Adrenal gland (tissue), 12 donors: ENCODE measurements around the gene TMEM117. TPM values are rescaled to one million over a fixed set of nuclear protein-coding genes. Genes with fewer than 3 reads are reported as not detected.

Experiments
- DNase-seq, 7 donors: peaks; one replicate each; pipeline ENCODE4 v3.0.0-alpha.2; 2019 to 2020
- H3K27ac ChIP-seq, 5 donors: fragments of 200-600 bp; sonication (generic) in 4 of 5; 1 replicate in 3 of 5; 2 replicates in 2 of 5; pipeline versions ENCODE4 v1.5.1 to v1.8.0; 2016 to 2020; ENCODE audit warnings: mild to moderate bottlenecking in 1 of 5
- H3K27me3 ChIP-seq: fragments of 200-600 bp; 2 replicates; pipeline ENCODE4 v1.8.0; 2021
- H3K36me3 ChIP-seq, 2 donors: fragments of 200-600 bp; replicated peaks in 1 of 2; 1 replicate in 1 of 2; 2 replicates in 1 of 2; pipeline versions ENCODE4 v1.5.1 to v1.8.0; 2018 to 2022
- H3K4me1 ChIP-seq, 2 donors: fragments of 200-600 bp; replicated peaks in 1 of 2; 1 replicate in 1 of 2; 2 replicates in 1 of 2; pipeline versions ENCODE4 v1.5.1 to v1.8.0; 2018 to 2021
- H3K4me3 ChIP-seq, 4 donors: fragments of 200-600 bp; sonication (generic) in 3 of 4; one replicate each; pipeline ENCODE4 v1.5.1; 2016 to 2018
- H3K9me3 ChIP-seq, 3 donors: fragments of 200-600 bp; sonication (generic) in 1 of 3; replicated peaks in 1 of 3; 1 replicate in 2 of 3; 2 replicates in 1 of 3; pipeline versions ENCODE4 v1.5.1 to v1.8.0; 2016 to 2021
- POLR2A ChIP-seq, 2 donors: fragments of 450-650 bp; IDR thresholded peaks; one replicate each; pipeline ENCODE4 v1.6.1; 2017; ENCODE audit warnings: antibody characterized with exemption in 2 of 2, mild to moderate bottlenecking in 2 of 2, moderate library complexity in 1 of 2
- WGBS, 4 donors: extraction: QIAGEN DNeasy Blood & Tissue Kit in 2 of 4; methylation state at CpG; one replicate each; pipeline versions ENCODE4 v1.1.5 to v1.1.7; 2013 to 2017; 5-methylcytosine and 5-hydroxymethylcytosine counted together
- intact Hi-C, 2 donors: fragments of 100-400 bp; cut with DNase I; formaldehyde crosslinking; loops; one replicate each; pipeline versions ENCODE4 v1.14.1 to v1.15.0; 2022 to 2023
- polyA plus RNA-seq, 3 donors: library from polyadenylated mRNA; stranded (reverse); fragments of 200-250 nt in 2 of 3; fragments of 350-450 nt in 1 of 3; fragmentation: Illumina TruSeq in 1 of 3; extraction: RNeasy Lipid Tissue Mini Kit (QIAGEN cat#74804) in 1 of 3; gene quantifications; one replicate each; pipeline ENCODE4 v1.2.3, GENCODE V29; 2013 to 2014
- total RNA-seq, 9 donors: library from RNA; depleted of rRNA in 4 of 9; stranded (reverse); fragments of >200 nt in 4 of 9; fragments of 120-200 nt in 1 of 9; fragmentation: NEBNext Ultra II Directional in 1 of 9; extraction: Animal tissue kit (Norgen Biotek cat#: 25700) in 1 of 9; gene quantifications; one replicate each; pipeline versions ENCODE4 v1.1.0 to v1.2.4, GENCODE V29; 2013 to 2023
- TF ChIP-seq, protein P1 (sequence below), 6 experiments: fragments of 450-650 bp in 4 of 6; fragments of 200-600 bp in 2 of 6; sonication (generic) in 1 of 6; IDR thresholded peaks; 1 replicate in 5 of 6; 2 replicates in 1 of 6; pipeline versions ENCODE4 v1.5.1 to v1.8.0; 2016 to 2021; ENCODE audit warnings: antibody characterized with exemption in 6 of 6, mild to moderate bottlenecking in 2 of 6, moderate library complexity in 1 of 6
- donor health status: healthy with polysubstance abuse.
- donor health status: Bipolar disorder and iron deficiency.
- donor health status: DM: yes; HTN: yes; CAD: no.
- donor health status: DM: no; HTN: no; CAD: no.
- donor health status: DM: no; HTN: no; CAD: no.
- donor health status: DM: yes; HTN: yes; CAD: no.

Gene TMEM117
- total and polyA plus RNA-seq, 12 donors, result 1.9 to 38.5 (median 6.7) TPM

DNA sequence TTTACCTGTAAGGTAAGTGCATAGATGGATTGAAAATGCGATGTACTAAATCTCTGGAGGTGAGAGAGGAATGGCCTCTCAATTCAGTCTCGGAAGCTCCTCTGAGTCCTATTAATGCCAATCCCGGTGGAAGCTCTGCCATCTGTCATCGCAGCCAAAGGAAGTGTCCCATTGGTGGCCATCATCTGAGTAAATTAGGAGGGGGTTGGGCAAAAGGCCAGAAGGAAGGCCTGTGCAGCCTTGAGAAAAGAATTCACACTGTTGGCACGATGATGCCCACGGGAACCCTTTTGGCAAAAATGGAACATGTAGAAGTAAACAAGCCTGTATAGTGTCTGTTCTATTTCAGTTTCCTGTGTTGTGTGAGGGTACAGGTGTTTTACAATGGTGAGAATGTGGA, 545.5 kb downstream of the TMEM117 start:
- no peak overlapping the region for H3K27ac ChIP-seq
- no peak for DNase-seq
- no peaks in the 10 kb centered on the region for H3K27me3 ChIP-seq
- H3K36me3 ChIP-seq, result no peaks in the 10 kb centered on the region
- no peaks in the 10 kb centered on the region for H3K4me1 ChIP-seq
- intact Hi-C loops, result no loop called here
- TF ChIP-seq, protein P1, sequence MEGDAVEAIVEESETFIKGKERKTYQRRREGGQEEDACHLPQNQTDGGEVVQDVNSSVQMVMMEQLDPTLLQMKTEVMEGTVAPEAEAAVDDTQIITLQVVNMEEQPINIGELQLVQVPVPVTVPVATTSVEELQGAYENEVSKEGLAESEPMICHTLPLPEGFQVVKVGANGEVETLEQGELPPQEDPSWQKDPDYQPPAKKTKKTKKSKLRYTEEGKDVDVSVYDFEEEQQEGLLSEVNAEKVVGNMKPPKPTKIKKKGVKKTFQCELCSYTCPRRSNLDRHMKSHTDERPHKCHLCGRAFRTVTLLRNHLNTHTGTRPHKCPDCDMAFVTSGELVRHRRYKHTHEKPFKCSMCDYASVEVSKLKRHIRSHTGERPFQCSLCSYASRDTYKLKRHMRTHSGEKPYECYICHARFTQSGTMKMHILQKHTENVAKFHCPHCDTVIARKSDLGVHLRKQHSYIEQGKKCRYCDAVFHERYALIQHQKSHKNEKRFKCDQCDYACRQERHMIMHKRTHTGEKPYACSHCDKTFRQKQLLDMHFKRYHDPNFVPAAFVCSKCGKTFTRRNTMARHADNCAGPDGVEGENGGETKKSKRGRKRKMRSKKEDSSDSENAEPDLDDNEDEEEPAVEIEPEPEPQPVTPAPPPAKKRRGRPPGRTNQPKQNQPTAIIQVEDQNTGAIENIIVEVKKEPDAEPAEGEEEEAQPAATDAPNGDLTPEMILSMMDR (IDR thresholded peaks at IDR 0.05), result no peak
- TF ChIP-seq POLR2A (IDR thresholded peaks at IDR 0.05), result no peak
- no peak overlapping the region for H3K4me3 ChIP-seq
- 82 to 95% (median 85%) methylated on average over 6 of the region's 6 CpGs for WGBS, 4 donors
- H3K9me3 ChIP-seq, result no peaks in the 10 kb centered on the region

DNA sequence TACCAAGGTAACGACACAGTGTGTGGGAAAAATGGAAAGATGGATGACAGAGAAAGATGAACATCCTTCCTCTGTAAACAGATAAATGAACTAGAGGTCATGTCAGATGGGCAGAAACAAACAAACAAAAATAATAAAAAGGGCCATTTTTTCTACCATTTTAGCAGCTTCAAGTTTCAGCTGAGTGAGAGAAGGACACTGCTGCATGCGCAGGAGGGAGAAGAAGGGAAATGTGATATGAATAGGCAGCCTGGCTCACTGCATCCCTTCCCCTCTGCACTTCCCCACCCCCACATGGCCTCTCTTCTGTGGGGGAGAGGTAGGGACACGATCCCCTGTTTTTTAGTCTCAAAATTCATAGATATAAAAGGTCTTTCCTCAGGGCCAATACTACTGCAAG, 548.3 kb downstream of the TMEM117 start:
- DNase-seq, result no peak
- no peak overlapping the region for H3K27ac ChIP-seq
- no peaks in the 10 kb centered on the region for H3K9me3 ChIP-seq
- 69 to 76% (median 71%) methylated on average over 3 of the region's 3 CpGs for WGBS, 4 donors
- no peaks in the 10 kb centered on the region for H3K36me3 ChIP-seq
- intact Hi-C loops, result no loop called here
- no peaks in the 10 kb centered on the region for H3K27me3 ChIP-seq
- no peaks in the 10 kb centered on the region for H3K4me1 ChIP-seq
- TF ChIP-seq POLR2A (IDR thresholded peaks at IDR 0.05), result no peak
- TF ChIP-seq, protein P1 (IDR thresholded peaks at IDR 0.05), result no peak
- no peak overlapping the region for H3K4me3 ChIP-seq

DNA sequence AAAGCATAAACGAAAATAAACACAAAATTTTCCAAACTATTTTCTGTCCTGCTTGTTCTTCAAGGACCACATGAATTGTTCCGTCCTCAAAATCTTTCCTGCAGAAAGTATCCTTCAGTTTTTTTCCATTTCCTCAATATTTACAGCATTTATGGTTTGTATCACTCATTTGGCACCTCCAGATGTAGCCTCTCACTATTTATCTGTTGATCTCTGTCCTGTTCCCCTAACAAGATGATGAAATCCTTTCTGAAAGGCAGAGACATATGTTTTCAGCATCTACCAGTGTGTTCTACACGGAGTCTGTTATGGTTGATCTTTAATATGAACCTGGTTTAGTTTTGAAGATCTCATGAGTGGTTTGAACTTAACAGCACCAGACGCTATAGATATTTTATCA, 550.1 kb downstream of the TMEM117 start:
- no peaks in the 10 kb centered on the region for H3K9me3 ChIP-seq
- intact Hi-C loops, result no loop called here
- TF ChIP-seq, protein P1 (IDR thresholded peaks at IDR 0.05), result no peak
- TF ChIP-seq POLR2A (IDR thresholded peaks at IDR 0.05), result no peak
- no peaks in the 10 kb centered on the region for H3K36me3 ChIP-seq
- H3K4me3 ChIP-seq, result no peak overlapping the region
- DNase-seq, result no peak
- no peaks in the 10 kb centered on the region for H3K4me1 ChIP-seq
- WGBS, 4 donors, result 86 to 88% (median 87%) methylated on average over 4 of the region's 4 CpGs
- H3K27me3 ChIP-seq, result no peaks in the 10 kb centered on the region
- no peak overlapping the region for H3K27ac ChIP-seq

DNA sequence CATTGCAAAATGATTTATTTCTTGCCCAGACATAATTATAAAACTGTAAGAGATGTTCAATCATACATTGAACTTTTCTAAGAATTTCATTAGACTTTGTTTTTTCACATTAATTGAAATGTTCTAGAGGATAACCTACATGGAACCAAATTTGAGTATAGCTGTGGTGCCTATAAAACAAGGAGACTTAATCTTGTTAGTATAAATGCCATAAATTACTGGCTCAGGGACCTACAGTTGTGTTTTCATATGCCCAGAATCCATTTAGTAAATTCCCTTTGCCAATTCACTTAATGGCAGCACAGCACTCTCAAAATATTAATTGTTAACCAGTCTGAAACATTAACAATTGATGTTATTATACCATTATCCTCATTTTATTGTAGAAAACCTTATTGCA, 551.7 kb downstream of the TMEM117 start:
- DNase-seq, result no peak
- no peak overlapping the region for H3K27ac ChIP-seq
- no peaks in the 10 kb centered on the region for H3K4me1 ChIP-seq
- no peak for TF ChIP-seq POLR2A (IDR thresholded peaks at IDR 0.05)
- TF ChIP-seq, protein P1 (IDR thresholded peaks at IDR 0.05), result no peak
- no peaks in the 10 kb centered on the region for H3K27me3 ChIP-seq
- no peak overlapping the region for H3K4me3 ChIP-seq
- H3K36me3 ChIP-seq, result no peaks in the 10 kb centered on the region
- intact Hi-C loops, result no loop called here
- H3K9me3 ChIP-seq, result no peaks in the 10 kb centered on the region
